Ectodermal cell (in vitro differentiated cells): ENCODE data around the gene ANKRA2.
A peak's percentile ranks its signal among the peaks of the same experiment; 100 is the strongest.

ENCODE experiments used
- H3K27ac ChIP-seq: 2 replicates; pipeline ENCODE4 v1.7.0; 2013; ENCODE audit warnings: mild to moderate bottlenecking, low read depth, low read length; ENCODE audit not compliant: insufficient read depth, poor library complexity, severe bottlenecking
- H3K27me3 ChIP-seq: 2 replicates; pipeline ENCODE4 v1.7.0; 2013; ENCODE audit warnings: mild to moderate bottlenecking, low read length; ENCODE audit not compliant: insufficient read depth, control insufficient read depth, poor library complexity, severe bottlenecking
- H3K36me3 ChIP-seq: one replicate; pipeline ENCODE4 v1.7.0; 2013; ENCODE audit warnings: low read length; ENCODE audit not compliant: control insufficient read depth, insufficient read depth
- H3K4me1 ChIP-seq: one replicate; pipeline ENCODE4 v1.7.0; 2013; ENCODE audit warnings: low read length; ENCODE audit not compliant: control insufficient read depth, insufficient read depth
- H3K4me3 ChIP-seq: 2 replicates; pipeline ENCODE4 v1.7.0; 2013; ENCODE audit warnings: low read depth, low read length, control low read depth; ENCODE audit not compliant: insufficient read depth
- H3K9me3 ChIP-seq: 2 replicates; pipeline ENCODE4 v1.7.0; 2013; ENCODE audit warnings: mild to moderate bottlenecking, low read length, moderate library complexity; ENCODE audit not compliant: control insufficient read depth
- WGBS, 2 experiments: methylation state at CpG; one replicate each; pipeline ENCODE4 v1.1.7; 2013; ENCODE audit warnings: missing lambda C conversion rate in 2 of 2; 5-methylcytosine and 5-hydroxymethylcytosine counted together

The ANKRA2 gene

GRCh38 chr5:73592551-73592950, 27.1 kb upstream of the ANKRA2 start:
- Histone ChIP-seq H3K4me3 (no peak overlapping the region), H3K27me3 (no peaks in the 10 kb centered on the region), H3K9me3 (no peaks in the 10 kb centered on the region), H3K27ac (no peak overlapping the region), H3K36me3 (no peaks in the 10 kb centered on the region), H3K4me1 (no peaks in the 10 kb centered on the region)
- 82 to 93% methylated on average over 1 of the region's 1 CpG for WGBS, 2 experiments

GRCh38 chr5:73591698-73592501, 26.5 kb upstream of the ANKRA2 start:
- 70 to 72% methylated on average over 4 of the region's 4 CpGs for WGBS, 2 experiments
- Histone ChIP-seq H3K4me3 (no peak overlapping the region), H3K36me3 (no peaks in the 10 kb centered on the region), H3K4me1 (no peaks in the 10 kb centered on the region), H3K9me3 (no peaks in the 10 kb centered on the region), H3K27me3 (no peaks in the 10 kb centered on the region), H3K27ac (no peak overlapping the region)

- H3K4me1 ChIP-seq = no peaks in the 10 kb centered on the region
- H3K36me3 ChIP-seq = no peaks in the 10 kb centered on the region
- H3K9me3 ChIP-seq = no peaks in the 10 kb centered on the region
- no peak overlapping the region for H3K4me3 ChIP-seq
- H3K27ac ChIP-seq = no peak overlapping the region
- WGBS, 2 experiments = 73 to 79% methylated on average over 4 of the region's 4 CpGs
- H3K27me3 ChIP-seq = no peaks in the 10 kb centered on the region
Measured at GRCh38 chr5:73591102-73591695, 25.8 kb upstream of the ANKRA2 start.

- H3K36me3 ChIP-seq = no peaks in the 10 kb centered on the region
- no peaks in the 10 kb centered on the region for H3K9me3 ChIP-seq
- H3K4me1 ChIP-seq = no peaks in the 10 kb centered on the region
- no peak overlapping the region for H3K4me3 ChIP-seq
- no peak overlapping the region for H3K27ac ChIP-seq
- 86 to 87% methylated on average over 1 of the region's 1 CpG for WGBS, 2 experiments
- no peaks in the 10 kb centered on the region for H3K27me3 ChIP-seq
Measured at GRCh38 chr5:73587923-73588322, 22.5 kb upstream of the ANKRA2 start.

GRCh38 chr5:73582285-73583145, 17.1 kb upstream of the ANKRA2 start:
- H3K9me3 ChIP-seq = no peaks in the 10 kb centered on the region
- H3K36me3 ChIP-seq = no peaks in the 10 kb centered on the region
- no peak overlapping the region for H3K27ac ChIP-seq
- WGBS, 2 experiments = 43 to 65% methylated on average over 2 to 3 of the region's 3 CpGs
- H3K4me3 ChIP-seq = no peak overlapping the region
- H3K4me1 ChIP-seq = no peaks in the 10 kb centered on the region
- H3K27me3 ChIP-seq = no peaks in the 10 kb centered on the region

GRCh38 chr5:73565969-73566547, 619 bp upstream of the ANKRA2 start:
- peak overlapping the region; percentile 65 for H3K4me3 ChIP-seq
- no peaks in the 10 kb centered on the region for H3K27me3 ChIP-seq
- H3K27ac ChIP-seq = no peak overlapping the region
- H3K9me3 ChIP-seq = no peaks in the 10 kb centered on the region
- peaks cover 13% of the 10 kb centered on the region for H3K36me3 ChIP-seq
- peaks cover 13% of the 10 kb centered on the region for H3K4me1 ChIP-seq
- WGBS, 2 experiments = 1 to 9% methylated on average over 7 to 8 of the region's 8 CpGs

- H3K27ac ChIP-seq = no peak overlapping the region
- H3K36me3 ChIP-seq = peaks cover 13% of the 10 kb centered on the region
- peak overlapping the region; percentile 65 for H3K4me3 ChIP-seq
- H3K9me3 ChIP-seq = no peaks in the 10 kb centered on the region
- H3K27me3 ChIP-seq = no peaks in the 10 kb centered on the region
- WGBS, 2 experiments = 14 to 15% methylated on average over 9 of the region's 9 CpGs
- peaks cover 13% of the 10 kb centered on the region for H3K4me1 ChIP-seq
Measured at GRCh38 chr5:73564675-73565074, 764 bp downstream of the ANKRA2 start.

- peak overlapping the region; percentile 65 for H3K4me3 ChIP-seq
- H3K27ac ChIP-seq = no peak overlapping the region
- H3K4me1 ChIP-seq = peaks cover 13% of the 10 kb centered on the region
- no peaks in the 10 kb centered on the region for H3K27me3 ChIP-seq
- H3K9me3 ChIP-seq = no peaks in the 10 kb centered on the region
- WGBS, 2 experiments = 78 to 79% methylated on average over 3 of the region's 3 CpGs
- H3K36me3 ChIP-seq = peaks cover 13% of the 10 kb centered on the region
Measured at GRCh38 chr5:73564018-73564417, 1.4 kb downstream of the ANKRA2 start.

- Histone ChIP-seq H3K9me3 (no peaks in the 10 kb centered on the region), H3K4me3 (no peak overlapping the region), H3K36me3 (peaks cover 16% of the 10 kb centered on the region), H3K27me3 (no peaks in the 10 kb centered on the region), H3K27ac (no peak overlapping the region), H3K4me1 (no peaks in the 10 kb centered on the region)
- WGBS, 2 experiments = 89 to 100% methylated on average over 1 of the region's 1 CpG
Measured at GRCh38 chr5:73558950-73559349, 6.5 kb downstream of the ANKRA2 start.

GRCh38 chr5:73552642-73553041, 12.8 kb downstream of the ANKRA2 start:
- Histone ChIP-seq H3K27me3 (no peaks in the 10 kb centered on the region), H3K36me3 (peaks cover 14% of the 10 kb centered on the region), H3K4me1 (no peaks in the 10 kb centered on the region), H3K27ac (no peak overlapping the region), H3K9me3 (no peaks in the 10 kb centered on the region), H3K4me3 (no peak overlapping the region)
